ENCODE results near the gene SH3GL1.

- TF ChIP-seq, protein P1, sequence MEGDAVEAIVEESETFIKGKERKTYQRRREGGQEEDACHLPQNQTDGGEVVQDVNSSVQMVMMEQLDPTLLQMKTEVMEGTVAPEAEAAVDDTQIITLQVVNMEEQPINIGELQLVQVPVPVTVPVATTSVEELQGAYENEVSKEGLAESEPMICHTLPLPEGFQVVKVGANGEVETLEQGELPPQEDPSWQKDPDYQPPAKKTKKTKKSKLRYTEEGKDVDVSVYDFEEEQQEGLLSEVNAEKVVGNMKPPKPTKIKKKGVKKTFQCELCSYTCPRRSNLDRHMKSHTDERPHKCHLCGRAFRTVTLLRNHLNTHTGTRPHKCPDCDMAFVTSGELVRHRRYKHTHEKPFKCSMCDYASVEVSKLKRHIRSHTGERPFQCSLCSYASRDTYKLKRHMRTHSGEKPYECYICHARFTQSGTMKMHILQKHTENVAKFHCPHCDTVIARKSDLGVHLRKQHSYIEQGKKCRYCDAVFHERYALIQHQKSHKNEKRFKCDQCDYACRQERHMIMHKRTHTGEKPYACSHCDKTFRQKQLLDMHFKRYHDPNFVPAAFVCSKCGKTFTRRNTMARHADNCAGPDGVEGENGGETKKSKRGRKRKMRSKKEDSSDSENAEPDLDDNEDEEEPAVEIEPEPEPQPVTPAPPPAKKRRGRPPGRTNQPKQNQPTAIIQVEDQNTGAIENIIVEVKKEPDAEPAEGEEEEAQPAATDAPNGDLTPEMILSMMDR (conservative IDR thresholded peaks at IDR 0.05; ENCODE audit: low read depth in 2 of 2), result no peak
- TF ChIP-seq EZH2 (IDR thresholded peaks at IDR 0.05; ENCODE audit: low read depth, unreplicated experiment), result no peak
- no peak for TF ChIP-seq EZH2phosphoT487 (IDR thresholded peaks at IDR 0.05; ENCODE audit: unreplicated experiment)
- TF ChIP-seq REST (IDR thresholded peaks at IDR 0.05; ENCODE audit: unreplicated experiment), result no peak
- TF ChIP-seq STAT1 (IDR thresholded peaks at IDR 0.05; ENCODE audit: unreplicated experiment), result no peak
- TF ChIP-seq, protein P2, sequence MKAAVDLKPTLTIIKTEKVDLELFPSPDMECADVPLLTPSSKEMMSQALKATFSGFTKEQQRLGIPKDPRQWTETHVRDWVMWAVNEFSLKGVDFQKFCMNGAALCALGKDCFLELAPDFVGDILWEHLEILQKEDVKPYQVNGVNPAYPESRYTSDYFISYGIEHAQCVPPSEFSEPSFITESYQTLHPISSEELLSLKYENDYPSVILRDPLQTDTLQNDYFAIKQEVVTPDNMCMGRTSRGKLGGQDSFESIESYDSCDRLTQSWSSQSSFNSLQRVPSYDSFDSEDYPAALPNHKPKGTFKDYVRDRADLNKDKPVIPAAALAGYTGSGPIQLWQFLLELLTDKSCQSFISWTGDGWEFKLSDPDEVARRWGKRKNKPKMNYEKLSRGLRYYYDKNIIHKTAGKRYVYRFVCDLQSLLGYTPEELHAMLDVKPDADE (IDR thresholded peaks at IDR 0.05), result no peak
- TF ChIP-seq JUNB (IDR thresholded peaks at IDR 0.05; ENCODE audit: unreplicated experiment), result no peak
- TF ChIP-seq ZNF114 (CRISPR knock-in tag; IDR thresholded peaks at IDR 0.05), result no peak
- no peak for TF ChIP-seq POLR2AphosphoS5 (IDR thresholded peaks at IDR 0.05; ENCODE audit: low read depth)
- TF ChIP-seq CREB1 (CRISPR knock-in tag; IDR thresholded peaks at IDR 0.05; ENCODE audit: low read depth), result no peak
- no peak for TF ChIP-seq ZNF331 (CRISPR knock-in tag; IDR thresholded peaks at IDR 0.05; ENCODE audit: low read depth)
- no peak for TF ChIP-seq NANOG (IDR thresholded peaks at IDR 0.05; ENCODE audit: borderline replicate concordance)
- TF ChIP-seq, protein P3, sequence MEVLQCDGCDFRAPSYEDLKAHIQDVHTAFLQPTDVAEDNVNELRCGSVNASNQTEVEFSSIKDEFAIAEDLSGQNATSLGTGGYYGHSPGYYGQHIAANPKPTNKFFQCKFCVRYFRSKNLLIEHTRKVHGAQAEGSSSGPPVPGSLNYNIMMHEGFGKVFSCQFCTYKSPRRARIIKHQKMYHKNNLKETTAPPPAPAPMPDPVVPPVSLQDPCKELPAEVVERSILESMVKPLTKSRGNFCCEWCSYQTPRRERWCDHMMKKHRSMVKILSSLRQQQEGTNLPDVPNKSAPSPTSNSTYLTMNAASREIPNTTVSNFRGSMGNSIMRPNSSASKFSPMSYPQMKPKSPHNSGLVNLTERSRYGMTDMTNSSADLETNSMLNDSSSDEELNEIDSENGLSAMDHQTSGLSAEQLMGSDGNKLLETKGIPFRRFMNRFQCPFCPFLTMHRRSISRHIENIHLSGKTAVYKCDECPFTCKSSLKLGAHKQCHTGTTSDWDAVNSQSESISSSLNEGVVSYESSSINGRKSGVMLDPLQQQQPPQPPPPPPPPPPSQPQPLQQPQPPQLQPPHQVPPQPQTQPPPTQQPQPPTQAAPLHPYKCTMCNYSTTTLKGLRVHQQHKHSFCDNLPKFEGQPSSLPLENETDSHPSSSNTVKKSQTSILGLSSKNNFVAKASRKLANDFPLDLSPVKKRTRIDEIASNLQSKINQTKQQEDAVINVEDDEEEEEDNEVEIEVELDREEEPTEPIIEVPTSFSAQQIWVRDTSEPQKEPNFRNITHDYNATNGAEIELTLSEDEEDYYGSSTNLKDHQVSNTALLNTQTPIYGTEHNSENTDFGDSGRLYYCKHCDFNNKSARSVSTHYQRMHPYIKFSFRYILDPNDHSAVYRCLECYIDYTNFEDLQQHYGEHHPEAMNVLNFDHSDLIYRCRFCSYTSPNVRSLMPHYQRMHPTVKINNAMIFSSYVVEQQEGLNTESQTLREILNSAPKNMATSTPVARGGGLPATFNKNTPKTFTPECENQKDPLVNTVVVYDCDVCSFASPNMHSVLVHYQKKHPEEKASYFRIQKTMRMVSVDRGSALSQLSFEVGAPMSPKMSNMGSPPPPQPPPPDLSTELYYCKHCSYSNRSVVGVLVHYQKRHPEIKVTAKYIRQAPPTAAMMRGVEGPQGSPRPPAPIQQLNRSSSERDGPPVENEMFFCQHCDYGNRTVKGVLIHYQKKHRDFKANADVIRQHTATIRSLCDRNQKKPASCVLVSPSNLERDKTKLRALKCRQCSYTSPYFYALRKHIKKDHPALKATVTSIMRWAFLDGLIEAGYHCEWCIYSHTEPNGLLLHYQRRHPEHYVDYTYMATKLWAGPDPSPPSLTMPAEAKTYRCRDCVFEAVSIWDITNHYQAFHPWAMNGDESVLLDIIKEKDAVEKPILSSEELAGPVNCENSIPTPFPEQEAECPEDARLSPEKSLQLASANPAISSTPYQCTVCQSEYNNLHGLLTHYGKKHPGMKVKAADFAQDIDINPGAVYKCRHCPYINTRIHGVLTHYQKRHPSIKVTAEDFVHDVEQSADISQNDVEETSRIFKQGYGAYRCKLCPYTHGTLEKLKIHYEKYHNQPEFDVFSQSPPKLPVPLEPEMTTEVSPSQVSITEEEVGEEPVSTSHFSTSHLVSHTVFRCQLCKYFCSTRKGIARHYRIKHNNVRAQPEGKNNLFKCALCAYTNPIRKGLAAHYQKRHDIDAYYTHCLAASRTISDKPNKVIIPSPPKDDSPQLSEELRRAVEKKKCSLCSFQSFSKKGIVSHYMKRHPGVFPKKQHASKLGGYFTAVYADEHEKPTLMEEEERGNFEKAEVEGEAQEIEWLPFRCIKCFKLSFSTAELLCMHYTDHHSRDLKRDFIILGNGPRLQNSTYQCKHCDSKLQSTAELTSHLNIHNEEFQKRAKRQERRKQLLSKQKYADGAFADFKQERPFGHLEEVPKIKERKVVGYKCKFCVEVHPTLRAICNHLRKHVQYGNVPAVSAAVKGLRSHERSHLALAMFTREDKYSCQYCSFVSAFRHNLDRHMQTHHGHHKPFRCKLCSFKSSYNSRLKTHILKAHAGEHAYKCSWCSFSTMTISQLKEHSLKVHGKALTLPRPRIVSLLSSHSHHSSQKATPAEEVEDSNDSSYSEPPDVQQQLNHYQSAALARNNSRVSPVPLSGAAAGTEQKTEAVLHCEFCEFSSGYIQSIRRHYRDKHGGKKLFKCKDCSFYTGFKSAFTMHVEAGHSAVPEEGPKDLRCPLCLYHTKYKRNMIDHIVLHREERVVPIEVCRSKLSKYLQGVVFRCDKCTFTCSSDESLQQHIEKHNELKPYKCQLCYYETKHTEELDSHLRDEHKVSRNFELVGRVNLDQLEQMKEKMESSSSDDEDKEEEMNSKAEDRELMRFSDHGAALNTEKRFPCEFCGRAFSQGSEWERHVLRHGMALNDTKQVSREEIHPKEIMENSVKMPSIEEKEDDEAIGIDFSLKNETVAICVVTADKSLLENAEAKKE (CRISPR knock-in tag; IDR thresholded peaks at IDR 0.05), result no peak
These were observed 32.7 kb upstream of the SH3GL1 start for GRCh38 chr19:4432918-4433506.
